Anterior cingulate cortex (tissue), 58 donors: ENCODE data around the gene FBXL13.
"Not testable (repeated sequence)": the region's sequence is repeated elsewhere in the genome, so short reads cannot be mapped to it uniquely, and the experiment has no call there.

Source experiments
- DNase-seq, 58 donors: peaks; one replicate each; lab custom pipeline; 2025; lab: John Stamatoyannopoulos, UW

The FBXL13 gene

DNA sequence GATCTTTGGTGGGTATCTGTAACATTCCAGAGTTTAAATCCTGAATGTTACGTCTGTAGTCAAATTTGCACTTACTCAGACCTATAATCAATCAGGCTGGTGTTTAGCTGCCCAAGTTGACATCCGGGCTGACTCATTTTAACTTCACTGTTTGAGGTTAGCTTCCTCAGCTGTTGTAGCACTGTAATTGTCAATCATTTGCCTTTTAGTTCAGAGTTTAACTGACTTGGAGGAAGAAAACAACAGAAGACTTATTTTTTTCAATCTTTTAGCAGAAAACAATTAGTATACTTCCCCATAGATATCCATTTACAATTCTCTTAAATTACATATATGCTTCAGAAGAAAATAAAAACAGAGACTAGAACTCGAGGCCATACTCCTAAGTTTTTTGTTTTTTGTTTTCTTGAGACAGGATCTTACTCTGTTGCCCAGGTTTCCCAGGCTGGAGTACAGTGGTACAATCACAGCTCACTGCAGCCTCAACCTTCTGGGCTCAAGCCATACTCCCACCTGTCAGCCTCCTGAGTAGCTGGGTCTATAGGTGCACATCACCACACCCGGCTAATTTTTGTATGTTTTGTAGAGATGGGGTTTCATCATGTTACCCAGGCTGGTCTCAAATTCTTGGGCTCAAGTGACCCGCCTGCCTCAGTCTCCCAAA lies 200.3 kb downstream of the FBXL13 start:
- DNase-seq: no peak

DNA sequence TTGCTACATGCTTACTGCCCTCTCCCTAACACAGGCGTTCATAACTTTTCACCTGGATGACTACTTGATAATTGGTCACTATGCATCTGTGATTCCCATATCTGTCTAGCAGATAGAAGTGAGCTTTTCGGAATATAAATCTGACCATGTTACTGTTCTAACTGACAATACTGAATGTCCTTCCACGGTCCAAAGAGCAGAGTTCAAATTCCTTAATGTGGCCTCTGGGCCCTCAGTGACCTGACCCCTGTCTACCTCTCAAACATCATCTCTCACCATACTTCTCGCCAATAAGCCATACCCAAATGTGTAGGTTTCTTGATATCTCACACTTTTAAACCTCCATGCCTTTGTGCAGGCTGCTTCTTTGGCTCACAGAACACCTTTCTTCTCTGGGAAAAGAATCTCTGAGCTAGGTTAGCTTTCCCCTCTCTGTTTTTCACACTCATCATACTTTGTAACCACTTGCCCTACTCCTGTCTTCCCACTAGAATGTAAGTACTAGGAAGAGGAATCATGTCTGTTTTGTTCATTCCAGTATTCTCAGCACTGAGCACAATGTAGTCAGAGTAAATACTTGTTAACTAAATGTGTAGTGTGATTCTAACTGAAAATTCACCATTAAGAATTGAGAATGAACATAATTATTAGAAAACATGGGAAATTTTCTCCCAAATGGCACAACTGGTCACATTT lies 201.0 kb downstream of the FBXL13 start:
- no peak for DNase-seq

DNA sequence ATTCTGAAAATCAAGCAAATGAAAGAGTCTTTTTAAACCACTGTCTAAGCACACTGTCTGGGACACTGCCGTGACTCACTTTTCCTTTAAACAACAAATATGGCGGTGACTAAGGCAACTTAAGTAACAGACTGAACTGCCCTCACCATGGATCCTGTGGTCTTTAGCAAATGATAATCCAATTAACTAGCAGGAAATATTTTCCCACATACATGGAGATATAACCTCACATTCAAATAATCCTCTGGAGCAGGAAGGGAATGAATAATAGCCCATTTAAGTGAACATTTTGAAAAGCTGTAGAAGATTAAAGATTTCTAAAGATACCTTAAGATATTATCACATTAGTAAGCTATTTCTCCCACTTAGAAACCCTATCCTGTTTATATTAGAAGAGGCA lies 202.1 kb downstream of the FBXL13 start:
- no peak for DNase-seq

DNA sequence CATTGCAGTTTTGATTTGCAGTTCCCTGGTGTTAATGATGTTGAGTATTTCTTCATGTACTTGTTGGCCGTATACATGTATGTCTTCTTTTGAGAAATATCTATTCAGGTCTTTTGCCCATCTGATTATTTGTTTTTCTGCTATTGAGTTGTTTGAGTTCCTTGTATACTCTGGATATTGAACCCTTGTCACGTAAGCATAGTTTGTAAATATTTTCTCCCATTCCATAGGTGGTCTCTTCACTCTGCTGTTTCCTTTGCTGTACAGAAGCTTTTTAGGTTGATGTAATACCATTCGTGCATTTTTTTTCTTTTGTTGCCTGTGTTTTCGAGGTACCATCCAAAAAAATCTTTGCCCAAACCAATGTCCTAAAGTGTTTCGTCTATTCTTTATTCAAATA lies 205.4 kb downstream of the FBXL13 start:
- DNase-seq: no peak

DNA sequence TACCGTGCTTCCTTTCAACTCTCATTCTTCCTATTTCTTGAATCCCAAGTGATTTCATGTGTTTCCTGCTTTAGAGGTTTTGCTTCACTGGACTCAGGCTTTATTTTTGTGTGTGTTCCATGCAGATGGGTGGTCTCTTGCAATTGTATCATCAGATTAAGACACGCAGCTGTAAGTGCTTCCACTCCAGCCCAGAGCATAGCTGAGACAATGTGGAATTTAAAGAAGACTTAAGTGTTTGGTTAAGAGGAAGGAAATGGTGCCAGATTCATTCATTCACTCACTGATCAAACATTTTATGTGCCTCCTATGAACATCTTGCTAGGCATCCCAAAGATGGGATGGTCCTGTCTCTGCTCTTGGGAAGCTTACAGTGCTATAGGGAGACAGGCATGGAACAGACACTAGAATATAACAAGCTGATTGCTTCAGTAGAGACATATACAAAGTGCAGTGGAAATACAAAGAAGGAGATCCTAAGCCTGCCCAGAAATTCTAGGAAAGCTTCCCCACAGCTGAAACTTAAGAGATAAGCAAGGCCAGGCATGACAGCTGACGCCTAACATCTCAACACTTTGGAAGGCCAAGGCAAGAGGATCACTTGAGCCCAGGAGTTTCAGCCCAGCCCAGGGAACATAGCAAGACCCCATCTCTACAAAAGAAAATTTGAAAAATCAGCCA lies 207.9 kb downstream of the FBXL13 start:
- DNase-seq: no peak

DNA sequence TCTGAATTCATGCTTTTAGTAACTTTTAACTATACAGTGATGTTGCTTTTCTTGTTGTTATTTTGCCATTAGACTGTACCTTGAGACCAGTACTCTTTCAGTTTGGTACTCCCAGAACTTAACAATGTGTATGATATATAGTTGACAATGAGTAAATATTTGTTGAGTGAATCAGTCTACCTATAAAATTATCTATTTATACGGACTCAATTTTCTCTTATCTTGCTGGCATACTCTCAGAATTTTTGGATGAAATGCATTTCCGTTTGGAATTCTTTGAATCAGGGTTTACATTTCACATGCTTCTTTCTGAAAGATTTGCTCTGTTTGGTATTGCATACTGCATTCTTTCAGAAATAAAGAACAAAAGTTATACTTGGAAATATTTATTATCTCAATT lies 209.6 kb downstream of the FBXL13 start:
- no peak for DNase-seq

DNA sequence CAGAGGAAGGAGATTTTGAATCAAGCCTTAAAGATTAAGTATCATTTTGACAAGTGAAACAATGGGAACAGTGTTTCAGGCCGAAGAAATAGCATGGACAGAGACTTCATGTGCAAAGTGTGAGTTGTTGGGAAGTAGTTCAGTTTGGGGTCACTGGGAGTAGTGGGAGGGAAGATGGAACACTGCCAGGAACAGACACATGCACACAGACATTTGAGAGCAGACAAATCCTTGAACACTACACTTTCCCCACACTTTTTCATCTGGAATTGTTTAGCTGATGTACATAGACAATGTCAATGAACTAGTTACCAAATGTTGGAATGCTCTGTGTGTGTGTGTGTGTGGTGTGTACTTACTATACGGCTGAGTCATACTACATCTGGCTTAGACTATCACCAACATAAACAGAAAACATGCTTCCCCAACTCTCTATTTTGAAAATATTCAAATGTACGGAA lies 214.2 kb downstream of the FBXL13 start:
- no peak for DNase-seq

DNA sequence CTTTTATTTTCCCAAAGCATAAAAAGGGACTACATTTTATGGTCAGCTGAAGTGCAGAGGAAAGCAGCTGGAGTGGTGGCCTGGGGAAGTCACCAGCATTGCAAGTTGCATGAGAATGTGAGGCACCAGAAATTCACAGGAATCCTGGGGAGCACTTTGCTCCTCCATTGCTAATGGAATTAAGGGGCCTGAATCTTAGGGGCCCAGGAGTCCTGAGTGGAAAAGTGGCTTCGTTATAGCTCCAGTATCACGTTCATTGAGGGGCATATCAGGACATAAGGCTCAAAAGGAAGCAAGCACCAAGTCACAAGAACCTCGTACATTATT lies 214.8 kb downstream of the FBXL13 start:
- no peak for DNase-seq

DNA sequence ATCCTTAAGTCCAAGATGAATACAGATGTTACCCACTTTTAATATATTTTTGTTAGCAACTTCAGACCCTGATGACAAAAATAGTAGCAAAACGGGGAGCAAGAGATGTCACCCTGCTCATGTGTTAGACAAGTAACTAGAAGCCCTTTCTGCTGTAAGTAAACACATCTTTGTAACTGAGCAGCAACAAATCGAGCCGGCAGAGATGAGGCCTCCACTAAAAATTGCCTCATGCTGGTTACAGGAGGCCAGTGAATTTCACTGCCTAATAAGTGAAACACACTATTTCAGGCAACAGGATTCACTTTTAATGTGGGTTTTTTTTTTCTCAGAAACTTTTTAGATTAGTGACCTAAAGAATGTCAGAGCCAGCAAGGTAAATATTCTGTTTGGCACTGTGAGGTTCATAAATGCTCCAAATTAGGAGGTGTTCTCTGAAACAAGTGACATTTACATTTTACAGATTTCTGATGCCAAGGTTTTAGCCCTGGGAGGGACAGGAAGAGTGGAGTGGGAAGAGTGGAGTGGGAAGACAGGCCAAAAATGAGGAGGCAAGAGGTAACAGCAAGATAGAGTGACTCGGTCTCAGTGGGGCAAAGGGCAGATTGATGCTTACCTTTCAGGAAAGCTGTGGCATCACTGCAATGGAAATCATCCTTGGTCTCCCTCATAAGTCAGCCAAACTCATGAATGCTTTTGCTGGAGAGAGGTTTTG lies 215.4 kb downstream of the FBXL13 start:
- no peak for DNase-seq

DNA sequence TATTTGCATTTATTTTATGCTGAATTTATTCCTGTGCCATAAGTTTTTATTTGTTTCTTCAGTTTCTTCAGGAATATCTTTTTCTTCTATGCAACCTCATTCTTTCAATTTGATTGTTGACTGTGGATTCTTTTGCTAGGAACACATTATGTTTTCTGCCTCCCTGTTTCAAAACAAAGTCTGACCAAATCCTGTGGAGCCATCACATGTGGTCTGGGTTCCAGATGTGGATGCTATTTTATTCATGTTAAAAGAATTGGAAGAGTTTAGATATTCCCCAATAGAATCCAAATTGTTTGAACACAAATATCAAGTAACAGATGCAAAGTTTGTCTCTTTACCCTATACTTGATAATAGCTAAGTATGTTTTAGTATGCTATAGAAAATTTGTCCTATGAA lies 218.6 kb downstream of the FBXL13 start:
- no peak for DNase-seq

DNA sequence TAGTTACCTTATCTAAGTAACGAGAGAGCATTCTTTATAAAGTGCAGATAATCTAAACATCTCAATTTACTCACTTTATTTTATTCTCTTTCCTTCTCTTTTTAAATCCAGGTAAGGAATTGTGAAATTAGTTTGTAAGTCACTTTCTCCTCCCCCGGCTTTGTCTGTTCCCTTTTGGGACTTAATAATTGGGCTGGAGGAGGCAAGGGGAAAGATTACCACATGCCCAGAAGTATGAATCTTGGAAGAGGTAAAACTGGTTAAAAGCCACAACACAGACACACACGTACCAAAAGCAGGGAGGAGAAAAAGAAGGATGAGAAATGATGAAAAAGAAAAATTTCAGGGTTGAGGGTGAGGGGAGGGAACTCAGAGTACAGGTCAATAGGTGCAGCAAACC lies 225.1 kb downstream of the FBXL13 start:
- no peak for DNase-seq

DNA sequence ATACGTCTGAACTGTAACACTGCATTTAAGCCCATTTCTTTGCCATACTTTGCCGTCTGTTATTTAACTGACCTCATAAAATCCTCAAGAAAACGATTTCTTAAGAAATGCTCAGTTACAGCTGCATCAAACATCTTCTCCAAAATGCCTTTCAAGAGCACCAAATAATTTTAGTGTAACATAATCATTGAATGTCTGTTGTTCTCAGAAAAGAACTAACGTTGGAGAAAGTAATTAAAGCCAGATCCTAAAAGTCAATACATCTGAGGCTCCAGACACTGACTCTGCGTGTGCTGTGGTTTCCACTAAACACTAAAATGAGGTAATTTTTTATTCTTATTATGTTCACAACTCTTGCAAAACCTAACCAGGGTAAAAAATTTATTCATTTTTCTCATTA lies 225.5 kb downstream of the FBXL13 start:
- DNase-seq: no peak

DNA sequence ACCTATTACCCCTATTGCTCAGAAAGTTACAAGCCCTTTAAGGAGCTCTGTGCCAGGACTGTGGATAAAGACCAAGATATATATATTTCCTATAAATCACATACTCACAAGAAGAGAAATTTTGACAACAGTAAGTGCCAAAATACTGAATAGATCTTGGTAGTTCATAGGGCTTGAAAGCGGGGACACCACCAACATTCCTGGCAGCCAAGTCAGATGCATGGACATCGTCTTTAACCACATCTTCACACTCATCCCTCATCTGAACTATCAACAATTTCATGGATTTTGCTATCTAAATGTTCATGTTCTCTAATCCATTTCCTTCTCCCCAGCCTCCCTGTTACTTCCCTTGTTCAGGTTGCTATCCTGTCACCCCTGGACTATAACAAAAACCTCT lies 229.2 kb downstream of the FBXL13 start:
- DNase-seq: no peak

DNA sequence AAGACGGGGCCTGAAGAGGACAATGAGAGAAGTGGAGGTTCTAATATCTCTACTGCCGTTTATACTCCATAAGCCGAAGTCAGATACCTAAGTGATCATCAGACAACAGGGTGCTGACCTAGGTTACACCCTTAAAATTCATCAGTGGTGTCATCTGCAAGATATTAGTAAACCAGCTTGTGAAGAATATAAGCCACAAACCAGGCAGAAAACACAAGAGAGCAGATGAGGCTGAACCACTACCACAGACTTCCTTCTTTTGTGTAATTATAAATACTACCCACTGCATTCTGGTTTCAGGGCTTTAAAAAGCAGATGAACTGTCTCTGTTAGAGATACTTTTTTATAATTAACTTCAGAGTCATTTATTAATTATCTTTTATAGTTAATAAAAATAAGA lies 230.7 kb downstream of the FBXL13 start:
- no peak for DNase-seq

DNA sequence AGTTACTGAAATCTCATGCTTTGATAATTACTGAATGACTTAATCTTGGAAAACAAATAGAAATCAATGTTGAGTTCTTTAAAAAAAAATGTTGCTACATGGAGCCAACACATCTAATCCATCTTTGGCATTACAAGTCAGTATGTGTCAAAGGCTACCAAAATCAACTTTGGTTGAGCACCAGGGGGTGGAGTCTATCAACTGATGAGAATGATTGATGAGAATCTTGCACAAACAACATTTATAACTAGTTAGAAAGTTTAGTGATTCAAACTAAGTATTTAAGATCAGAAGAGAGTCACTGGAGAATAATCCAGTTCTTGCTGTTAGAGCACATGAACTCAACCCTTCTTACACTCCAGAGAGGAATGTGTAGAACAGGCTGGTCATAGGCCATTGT lies 232.3 kb downstream of the FBXL13 start:
- DNase-seq: no peak

DNA sequence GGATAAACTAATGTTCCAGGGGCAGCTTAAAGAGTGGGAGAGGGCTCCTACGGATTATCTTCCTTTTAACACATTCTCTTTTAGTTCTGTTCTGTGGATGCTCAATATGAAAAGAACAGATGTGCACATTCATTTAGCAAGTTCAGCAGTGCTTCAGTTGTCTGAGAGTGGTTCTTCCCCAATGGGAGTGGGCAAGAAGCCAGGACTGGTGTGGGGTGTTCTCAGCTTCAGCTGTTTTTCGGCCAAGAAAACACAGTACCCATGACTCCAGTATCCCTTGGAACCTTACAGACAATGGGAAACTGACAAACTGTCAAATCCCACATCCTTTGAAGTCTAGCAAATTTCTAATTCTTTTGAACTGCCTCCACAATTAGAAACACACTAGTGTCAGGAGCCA lies 233.3 kb downstream of the FBXL13 start:
- DNase-seq: peak in 17 of 58 donors; percentile 1 to 53 (median 4)

DNA sequence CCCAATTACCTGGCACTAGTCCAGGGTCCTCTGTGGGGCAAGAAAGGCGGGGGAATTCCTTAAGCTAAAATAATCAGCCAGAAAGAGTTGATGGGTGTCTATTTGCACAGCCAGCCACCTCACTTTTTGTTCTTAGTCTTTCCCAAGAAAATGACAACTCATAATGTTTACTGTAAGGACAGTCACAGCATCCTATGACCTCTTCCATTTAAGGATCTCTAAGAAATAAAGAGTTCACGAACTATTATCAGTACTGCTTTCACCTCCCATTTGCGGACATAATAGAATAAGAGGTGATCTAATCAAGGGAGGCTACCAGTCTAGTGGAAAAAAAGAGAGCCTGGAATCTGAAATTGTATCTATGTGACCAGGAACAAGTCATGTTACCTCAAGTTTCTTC lies 234.2 kb downstream of the FBXL13 start:
- DNase-seq: no peak

DNA sequence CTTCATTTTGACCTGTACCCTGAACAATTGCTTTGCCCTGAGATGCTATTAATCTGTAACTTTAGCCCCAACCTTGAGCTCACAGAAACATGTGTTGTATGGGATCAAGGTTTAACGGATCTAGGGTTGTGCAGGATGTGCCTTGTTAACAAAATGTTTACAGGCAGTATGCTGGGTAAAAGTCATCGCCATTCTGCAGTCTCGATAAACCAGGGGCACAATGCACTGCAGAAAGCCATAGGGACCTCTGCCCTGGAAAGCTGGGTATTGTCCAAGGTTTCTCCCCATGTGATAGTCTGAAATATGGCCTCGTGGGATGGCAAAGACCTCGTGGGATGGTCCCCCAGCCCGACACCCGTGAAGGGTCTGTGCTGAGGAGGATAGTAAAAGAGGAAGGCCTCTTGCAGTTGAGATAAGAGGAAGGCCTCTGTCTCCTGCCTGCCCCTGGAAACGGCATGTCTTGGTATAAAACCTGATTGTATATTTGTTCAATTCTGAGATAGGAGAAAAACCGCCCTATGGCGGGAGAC lies 236.0 kb downstream of the FBXL13 start:
- not testable (repeated sequence) for DNase-seq

DNA sequence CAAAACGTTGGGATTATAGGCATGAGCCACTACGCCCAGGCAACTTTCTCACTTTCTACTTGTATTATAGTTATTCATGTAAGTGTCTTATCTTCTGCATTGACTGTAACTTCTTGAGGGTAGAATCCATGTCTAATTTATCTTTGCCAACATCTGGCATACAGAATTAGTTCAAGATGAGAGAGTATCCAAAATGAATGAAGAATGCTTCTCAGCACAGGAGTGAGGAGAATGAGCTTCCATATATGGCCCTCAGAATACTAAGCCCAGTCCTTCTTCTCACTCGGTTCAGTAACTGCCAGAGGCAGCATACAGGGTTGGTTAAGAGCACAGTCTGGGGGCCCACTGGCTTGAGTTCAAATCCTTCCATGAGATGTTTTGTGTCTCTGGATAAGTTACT lies 236.8 kb downstream of the FBXL13 start:
- no peak for DNase-seq

DNA sequence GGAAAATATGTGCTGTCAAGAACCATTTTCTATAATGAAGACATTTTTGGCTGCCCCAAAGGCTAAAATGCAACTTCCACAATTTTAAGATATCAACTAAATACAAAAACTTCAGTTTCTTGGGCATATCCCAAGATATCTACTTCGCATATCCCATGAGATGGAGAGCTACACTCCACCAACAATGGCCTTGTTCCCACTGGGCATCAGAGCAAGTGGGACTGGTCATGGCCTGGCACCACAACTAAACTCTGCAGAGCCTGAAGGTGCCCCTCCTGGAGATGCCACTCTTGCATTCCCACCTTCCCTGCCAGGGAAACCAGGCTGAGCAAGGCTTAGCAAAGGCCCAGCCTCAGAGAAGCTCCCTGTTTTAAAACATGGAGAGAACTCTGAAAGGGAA lies 237.6 kb downstream of the FBXL13 start:
- DNase-seq: no peak
